GM12878 (cell line): ENCODE data around the gene RAB4B. TPM values are rescaled to one million over a fixed set of nuclear protein-coding genes. Genes with fewer than 3 reads are reported as not detected.
A peak's percentile ranks its signal among the peaks of the same experiment; 100 is the strongest.

Source experiments
- BCL3 ChIP-seq: IDR thresholded peaks from 2 replicates; pipeline ENCODE4 v1.6.1; 2011; ENCODE audit warnings: borderline replicate concordance, low read depth, mild to moderate bottlenecking, moderate library complexity, low read length; ENCODE audit not compliant: insufficient read depth, poor library complexity, severe bottlenecking
- BMI1 ChIP-seq: fragments of 450-650 bp; IDR thresholded peaks from 2 replicates; pipeline ENCODE4 v1.6.1; 2016; ENCODE audit warnings: mild to moderate bottlenecking, moderate library complexity, borderline replicate concordance
- CBFB ChIP-seq: IDR thresholded peaks from 2 replicates; pipeline ENCODE4 v1.6.1; 2016; ENCODE audit warnings: antibody characterized with exemption, low read depth
- CREB1 ChIP-seq: IDR thresholded peaks from 2 replicates; pipeline ENCODE4 v1.6.1; 2012; ENCODE audit warnings: low read depth, mild to moderate bottlenecking, inconsistent platforms
- DPF2 ChIP-seq: fragments of 450-650 bp; IDR thresholded peaks from 2 replicates; pipeline ENCODE4 v1.6.1; 2017; ENCODE audit warnings: mild to moderate bottlenecking
- KDM1A ChIP-seq: fragments of 200-600 bp; sonication (generic); IDR thresholded peaks from 2 replicates; pipeline ENCODE4 v1.6.1; 2016; ENCODE audit warnings: borderline replicate concordance
- NR2C1 ChIP-seq: fragments of 450-650 bp; IDR thresholded peaks from 2 replicates; pipeline ENCODE4 v1.6.1; 2017; ENCODE audit warnings: antibody characterized with exemption, mild to moderate bottlenecking, moderate library complexity
- PAX5 ChIP-seq: IDR thresholded peaks from 2 replicates; pipeline ENCODE4 v1.6.1; 2011; ENCODE audit warnings: low read depth, low read length, borderline replicate concordance
- PBX3 ChIP-seq: IDR thresholded peaks from 2 replicates; pipeline ENCODE4 v1.6.1; 2011; ENCODE audit warnings: mild to moderate bottlenecking, low read depth, low read length, moderate library complexity; ENCODE audit not compliant: insufficient replicate concordance
- POLR2AphosphoS5 ChIP-seq: IDR thresholded peaks from 2 replicates; pipeline ENCODE4 v1.6.1; 2011; ENCODE audit warnings: mild to moderate bottlenecking, low read length, inconsistent platforms
- RELB ChIP-seq: fragments of 450-650 bp; IDR thresholded peaks from 2 replicates; pipeline ENCODE4 v1.6.1; 2017; ENCODE audit warnings: low read depth, mild to moderate bottlenecking, moderate library complexity
- RUNX3 ChIP-seq: IDR thresholded peaks from 2 replicates; pipeline ENCODE4 v1.6.1; 2012; ENCODE audit warnings: low read length, inconsistent platforms
- SIN3A ChIP-seq: IDR thresholded peaks from 2 replicates; pipeline ENCODE4 v1.6.1; 2012; ENCODE audit warnings: low read depth, low read length, improper control_type of control experiment
- SP1 ChIP-seq: IDR thresholded peaks from one replicate; pipeline ENCODE4 v1.6.1; 2011; ENCODE audit warnings: low read depth, low read length
- SPI1 ChIP-seq: IDR thresholded peaks from 2 replicates; pipeline ENCODE4 v1.6.1; 2011; ENCODE audit warnings: low read depth, mild to moderate bottlenecking, low read length, moderate library complexity, borderline replicate concordance; ENCODE audit not compliant: insufficient read depth
- SREBF2 ChIP-seq: IDR thresholded peaks from 2 replicates; pipeline ENCODE4 v1.6.1; 2012; ENCODE audit warnings: mild to moderate bottlenecking, low read length
- STAT1 ChIP-seq: fragments of 450-650 bp; conservative IDR thresholded peaks from 2 replicates; pipeline ENCODE4 v1.6.1; 2014; ENCODE audit warnings: antibody characterized with exemption, mild to moderate bottlenecking
- STAT3 ChIP-seq: IDR thresholded peaks from 2 replicates; pipeline ENCODE4 v1.6.1; 2011; ENCODE audit warnings: low read depth, low read length, improper control_type of control experiment
- SUZ12 ChIP-seq: fragments of 200-600 bp; sonication (generic); IDR thresholded peaks from one replicate; pipeline ENCODE4 v1.6.1; 2018; ENCODE audit warnings: antibody characterized with exemption, mild to moderate bottlenecking; ENCODE audit not compliant: unreplicated experiment
- USF1 ChIP-seq: IDR thresholded peaks from 2 replicates; pipeline ENCODE4 v1.6.1; 2011; ENCODE audit warnings: borderline replicate concordance, low read depth, mild to moderate bottlenecking, moderate library complexity, mixed read lengths, low read length; ENCODE audit not compliant: insufficient read depth; ENCODE audit errors: extremely low read length
- ZBTB11 ChIP-seq: fragments of 450-650 bp; formaldehyde crosslinking; IDR thresholded peaks from 2 replicates; pipeline ENCODE4 v1.5.0; 2022; ENCODE audit warnings: mild to moderate bottlenecking, missing genetic modification characterization
- ZNF24 ChIP-seq: fragments of 450-650 bp; IDR thresholded peaks from 2 replicates; pipeline ENCODE4 v1.6.1; 2017; ENCODE audit warnings: antibody characterized with exemption, mild to moderate bottlenecking
- polyA plus RNA-seq, 11 experiments: library from polyadenylated mRNA; depleted of rRNA in 4 of 11; unstranded in 6 of 11; stranded (reverse) in 5 of 11; fragments of >200 nt; fragmentation: Nextera tagmentation in 4 of 11; fragmentation: Illumina TruSeq in 1 of 11; extraction: Ambion mirVana in 4 of 11; extraction: Trizol in 1 of 11; gene quantifications; 1 replicate in 1 of 11; 2 replicates in 10 of 11; pipeline versions ENCODE4 v1.2.1 to v1.2.3, GENCODE V29; 2011 to 2016; ENCODE audit warnings: inconsistent platforms in 2 of 11, missing spikeins in 2 of 11, low read depth in 1 of 11
- total RNA-seq, 4 experiments: library from RNA; depleted of rRNA in 3 of 4; stranded (reverse); fragments of >200 nt in 3 of 4; fragmentation: Illumina TruSeq in 1 of 4; extraction: Trizol in 1 of 4; gene quantifications; 2 replicates each; pipeline versions ENCODE4 v1.2.1 to v1.2.3, GENCODE V29; 2013 to 2021

The RAB4B gene
- total and polyA plus RNA-seq, 10 of the 15 experiments (the other 5 are each of a cell fraction or from before 2014, with no cell fraction given) = 0.60 to 51.5 (median 27.7) TPM

- TF ChIP-seq RELB (peak; percentile 4; the same call in 1 of the 2 replicates), NR2C1 (peak; percentile 57; the same call in 1 of the 2 replicates), KDM1A (no peak), SREBF2 (no peak), PBX3 (no peak), SPI1 (peak; percentile 20), STAT3 (0 out of 2 replicates have a peak, but pooled peaks have one; percentile 14), PAX5 (0 out of 2 replicates have a peak, but pooled peaks have one; percentile 19), BCL3 (no peak), CREB1 (peak; percentile 56; the same call in 1 of the 2 replicates), ZBTB11 (CRISPR knock-in tag) (no peak), BMI1 (no peak), DPF2 (no peak), USF1 (no peak), SUZ12 (no peak), RUNX3 (peak; percentile 89), POLR2AphosphoS5 (peak; percentile 91), SIN3A (peak; percentile 79; the same call in 1 of the 2 replicates), ZNF24 (no peak), SP1 (peak; percentile 12), STAT1 (0 out of 2 replicates have a peak, but pooled peaks have one; percentile 33), CBFB (peak; percentile 91)
Observed at GRCh38 chr19:40750874-40751537, 27.0 kb upstream of the RAB4B start, which contains the start of gene SNRPA (continued).
